ENCODE data around the gene SLAIN1. TPM values are rescaled to one million over a fixed set of nuclear protein-coding genes. Genes with fewer than 3 reads are reported as not detected.

The SLAIN1 gene
- total and polyA plus RNA-seq, 10 of the 15 experiments (the other 5 are each of a cell fraction or from before 2014, with no cell fraction given): 11.9 to 140 (median 56.9) TPM

DNA sequence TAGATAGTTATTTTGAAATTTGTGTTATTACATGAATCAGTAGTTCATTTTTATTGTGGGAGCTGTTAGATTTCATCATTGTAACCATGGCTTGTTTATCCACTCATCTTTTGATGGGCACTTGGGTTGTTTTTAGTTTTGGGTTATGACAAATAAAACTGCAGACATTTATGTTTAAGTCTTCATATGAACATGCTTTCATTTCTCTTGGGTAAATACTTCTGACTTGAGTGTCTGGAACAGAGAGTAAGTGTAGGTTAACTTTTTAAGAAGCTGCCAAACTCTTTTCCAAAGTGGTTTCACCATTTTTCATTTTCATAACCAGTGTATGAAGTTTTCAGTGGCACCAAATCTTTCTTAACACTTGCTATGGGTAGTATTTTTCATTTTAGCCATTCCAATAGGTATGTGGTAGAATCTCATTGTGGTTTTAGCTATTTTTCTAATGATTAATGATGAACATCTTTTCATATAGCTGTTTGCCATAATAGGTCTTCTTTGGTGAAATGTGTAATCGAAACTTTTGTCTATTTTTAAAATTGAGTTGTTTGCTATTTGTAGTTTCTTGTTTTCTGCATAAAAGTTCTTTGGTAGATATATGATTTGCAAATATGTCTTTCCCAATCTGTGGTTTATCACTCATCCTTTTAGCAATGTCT lies 17.9 kb downstream of the SLAIN1 start:
- Histone ChIP-seq H3K27me3 (replicated peaks in 1 of 2; ENCODE audit: control insufficient read depth in 2 of 2, insufficient read depth in 2 of 2, low read length in 1 of 2) (no peaks in the 10 kb centered on the region), H3K36me3 (ENCODE audit: control insufficient read depth in 2 of 2, insufficient read depth in 2 of 2, low read length in 1 of 2) (0 out of 4 replicates have a peak, but pooled peaks cover 0 to 3% of the 10 kb centered on the region in 2 experiments), H2AFZ (ENCODE audit: control insufficient read depth, low read depth, low read length) (no peak overlapping the region), H3K4me2 (ENCODE audit: control insufficient read depth, insufficient read depth) (peak overlapping the region; percentile 38), H3K9me3 (replicated peaks; ENCODE audit: control insufficient read depth, insufficient read depth, low read length) (peaks cover 3% of the 10 kb centered on the region; the same call in 2 of the 3 replicates), H3K79me2 (ENCODE audit: control insufficient read depth, insufficient read depth, low read length) (peaks cover 12% of the 10 kb centered on the region), H4K20me1 (ENCODE audit: control insufficient read depth, insufficient read depth) (no peaks in the 10 kb centered on the region), H3K9ac (ENCODE audit: control insufficient read depth, insufficient read depth, low read length) (no peak overlapping the region; the same call in 1 of the 2 replicates), H3K4me1 (ENCODE audit: control insufficient read depth, insufficient read depth, low read length) (peaks cover 12% of the 10 kb centered on the region), H3K4me3 (no peak overlapping the region), H3K27ac (ENCODE audit: control insufficient read depth, insufficient read depth) (peak overlapping the region; percentile 17)
- SMC1A ChIA-PET (ENCODE audit: uncharacterized antibody, unreplicated experiment): interaction anchor here (0.5 to 3.8 kb wide), 8 partner anchors 9 to 390 kb away, joined by 4 to 26 read pairs (median 13); partner anchors contain the start of gene SLAIN1
- POLR2A ChIA-PET: interaction anchor here (1.1 to 1.8 kb wide), 5 partner anchors 9 to 33 kb away, joined by 3 to 7 read pairs (median 6); partner anchors contain the start of gene SLAIN1
- intact Hi-C loops (cut with micrococcal nuclease; ENCODE audit: unreplicated experiment): loop anchor here (1.0 kb wide), 1 partner anchor 16 kb away; no protein-coding TSS in a partner anchor
- BruUV-seq (replicated peaks): no TSS peak
- FAIRE-seq (no peak), ATAC-seq (peak; percentile 65), DNase-seq (ENCODE audit: low read depth, low spot score) (no peak)
- CTCF ChIA-PET: interaction anchor here (0.9 to 1.7 kb wide), 6 partner anchors 9 to 122 kb away, joined by 3 to 7 read pairs (median 4); no protein-coding TSS in a partner anchor
- in situ Hi-C loops (cut with MboI): loop anchor here (10.0 to 25.0 kb wide), 3 partner anchors 391 to 1672 kb away; partner anchors contain the start of genes CLN5 and MYCBP2
- 58% methylated on average over 1 of the region's 1 CpG for WGBS (ENCODE audit: insufficient coverage, insufficient replicate concordance, low lambda C conversion rate, missing lambda C conversion rate)
- RAD21 ChIA-PET (ENCODE audit: unreplicated experiment): interaction anchor here (1.0 to 1.7 kb wide), 5 partner anchors 9 to 222 kb away, joined by 3 to 9 read pairs (median 5); partner anchors contain the start of gene SLAIN1
- TF ChIP-seq KLF5 (IDR thresholded peaks at IDR 0.05; ENCODE audit: partially characterized antibody): no peak
- TF ChIP-seq CHD2 (IDR thresholded peaks at IDR 0.05; ENCODE audit: borderline replicate concordance, low read depth, low read length): no peak
- TF ChIP-seq YY1 (IDR thresholded peaks at IDR 0.05; ENCODE audit: low read depth, low read length): no peak
- peak; percentile 50 for TF ChIP-seq MTA2 (IDR thresholded peaks at IDR 0.05; ENCODE audit: low read depth)
- TF ChIP-seq RAD21 (IDR thresholded peaks at IDR 0.05; ENCODE audit: insufficient read depth, low read depth, low read length): no peak
- TF ChIP-seq SMAD1 (IDR thresholded peaks at IDR 0.05; ENCODE audit: low read depth, partially characterized antibody): no peak
- TF ChIP-seq, protein P1, sequence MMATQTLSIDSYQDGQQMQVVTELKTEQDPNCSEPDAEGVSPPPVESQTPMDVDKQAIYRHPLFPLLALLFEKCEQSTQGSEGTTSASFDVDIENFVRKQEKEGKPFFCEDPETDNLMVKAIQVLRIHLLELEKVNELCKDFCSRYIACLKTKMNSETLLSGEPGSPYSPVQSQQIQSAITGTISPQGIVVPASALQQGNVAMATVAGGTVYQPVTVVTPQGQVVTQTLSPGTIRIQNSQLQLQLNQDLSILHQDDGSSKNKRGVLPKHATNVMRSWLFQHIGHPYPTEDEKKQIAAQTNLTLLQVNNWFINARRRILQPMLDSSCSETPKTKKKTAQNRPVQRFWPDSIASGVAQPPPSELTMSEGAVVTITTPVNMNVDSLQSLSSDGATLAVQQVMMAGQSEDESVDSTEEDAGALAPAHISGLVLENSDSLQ (IDR thresholded peaks at IDR 0.05): peak; percentile 65; the same call in 1 of the 2 replicates
- no peak for TF ChIP-seq DPF2 (IDR thresholded peaks at IDR 0.05)
- TF ChIP-seq, protein P2, sequence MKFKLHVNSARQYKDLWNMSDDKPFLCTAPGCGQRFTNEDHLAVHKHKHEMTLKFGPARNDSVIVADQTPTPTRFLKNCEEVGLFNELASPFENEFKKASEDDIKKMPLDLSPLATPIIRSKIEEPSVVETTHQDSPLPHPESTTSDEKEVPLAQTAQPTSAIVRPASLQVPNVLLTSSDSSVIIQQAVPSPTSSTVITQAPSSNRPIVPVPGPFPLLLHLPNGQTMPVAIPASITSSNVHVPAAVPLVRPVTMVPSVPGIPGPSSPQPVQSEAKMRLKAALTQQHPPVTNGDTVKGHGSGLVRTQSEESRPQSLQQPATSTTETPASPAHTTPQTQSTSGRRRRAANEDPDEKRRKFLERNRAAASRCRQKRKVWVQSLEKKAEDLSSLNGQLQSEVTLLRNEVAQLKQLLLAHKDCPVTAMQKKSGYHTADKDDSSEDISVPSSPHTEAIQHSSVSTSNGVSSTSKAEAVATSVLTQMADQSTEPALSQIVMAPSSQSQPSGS (IDR thresholded peaks at IDR 0.05; ENCODE audit: low read length): 0 out of 2 replicates have a peak, but pooled peaks have one; percentile 24
- peak in 1 of 2 experiments; percentile 59; a peak in 1 of 4 replicates for TF ChIP-seq SRF (IDR thresholded peaks at IDR 0.05; ENCODE audit: low read depth in 2 of 2, low read length in 2 of 2)
- TF ChIP-seq HDAC2 (IDR thresholded peaks at IDR 0.05): no peak
- TF ChIP-seq, protein P3, sequence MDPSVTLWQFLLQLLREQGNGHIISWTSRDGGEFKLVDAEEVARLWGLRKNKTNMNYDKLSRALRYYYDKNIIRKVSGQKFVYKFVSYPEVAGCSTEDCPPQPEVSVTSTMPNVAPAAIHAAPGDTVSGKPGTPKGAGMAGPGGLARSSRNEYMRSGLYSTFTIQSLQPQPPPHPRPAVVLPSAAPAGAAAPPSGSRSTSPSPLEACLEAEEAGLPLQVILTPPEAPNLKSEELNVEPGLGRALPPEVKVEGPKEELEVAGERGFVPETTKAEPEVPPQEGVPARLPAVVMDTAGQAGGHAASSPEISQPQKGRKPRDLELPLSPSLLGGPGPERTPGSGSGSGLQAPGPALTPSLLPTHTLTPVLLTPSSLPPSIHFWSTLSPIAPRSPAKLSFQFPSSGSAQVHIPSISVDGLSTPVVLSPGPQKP (IDR thresholded peaks at IDR 0.05; ENCODE audit: low read depth, low read length): no peak
- peak; percentile 64; the same call in 1 of the 2 replicates for TF ChIP-seq NFIC (IDR thresholded peaks at IDR 0.05; ENCODE audit: low read depth, low read length)
- TF ChIP-seq, protein P4, sequence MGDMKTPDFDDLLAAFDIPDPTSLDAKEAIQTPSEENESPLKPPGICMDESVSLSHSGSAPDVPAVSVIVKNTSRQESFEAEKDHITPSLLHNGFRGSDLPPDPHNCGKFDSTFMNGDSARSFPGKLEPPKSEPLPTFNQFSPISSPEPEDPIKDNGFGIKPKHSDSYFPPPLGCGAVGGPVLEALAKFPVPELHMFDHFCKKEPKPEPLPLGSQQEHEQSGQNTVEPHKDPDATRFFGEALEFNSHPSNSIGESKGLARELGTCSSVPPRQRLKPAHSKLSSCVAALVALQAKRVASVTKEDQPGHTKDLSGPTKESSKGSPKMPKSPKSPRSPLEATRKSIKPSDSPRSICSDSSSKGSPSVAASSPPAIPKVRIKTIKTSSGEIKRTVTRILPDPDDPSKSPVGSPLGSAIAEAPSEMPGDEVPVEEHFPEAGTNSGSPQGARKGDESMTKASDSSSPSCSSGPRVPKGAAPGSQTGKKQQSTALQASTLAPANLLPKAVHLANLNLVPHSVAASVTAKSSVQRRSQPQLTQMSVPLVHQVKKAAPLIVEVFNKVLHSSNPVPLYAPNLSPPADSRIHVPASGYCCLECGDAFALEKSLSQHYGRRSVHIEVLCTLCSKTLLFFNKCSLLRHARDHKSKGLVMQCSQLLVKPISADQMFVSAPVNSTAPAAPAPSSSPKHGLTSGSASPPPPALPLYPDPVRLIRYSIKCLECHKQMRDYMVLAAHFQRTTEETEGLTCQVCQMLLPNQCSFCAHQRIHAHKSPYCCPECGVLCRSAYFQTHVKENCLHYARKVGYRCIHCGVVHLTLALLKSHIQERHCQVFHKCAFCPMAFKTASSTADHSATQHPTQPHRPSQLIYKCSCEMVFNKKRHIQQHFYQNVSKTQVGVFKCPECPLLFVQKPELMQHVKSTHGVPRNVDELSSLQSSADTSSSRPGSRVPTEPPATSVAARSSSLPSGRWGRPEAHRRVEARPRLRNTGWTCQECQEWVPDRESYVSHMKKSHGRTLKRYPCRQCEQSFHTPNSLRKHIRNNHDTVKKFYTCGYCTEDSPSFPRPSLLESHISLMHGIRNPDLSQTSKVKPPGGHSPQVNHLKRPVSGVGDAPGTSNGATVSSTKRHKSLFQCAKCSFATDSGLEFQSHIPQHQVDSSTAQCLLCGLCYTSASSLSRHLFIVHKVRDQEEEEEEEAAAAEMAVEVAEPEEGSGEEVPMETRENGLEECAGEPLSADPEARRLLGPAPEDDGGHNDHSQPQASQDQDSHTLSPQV (IDR thresholded peaks at IDR 0.05): no peak

Data from GM12878 (cell line).